ENCODE data around the gene FDX1. TPM values are rescaled to one million over a fixed set of nuclear protein-coding genes. Genes with fewer than 3 reads are reported as not detected.

Gene FDX1
- total and polyA plus RNA-seq, 7 experiments from 2014 or later, result 7.7 to 18.5 (median 10.9) TPM

DNA sequence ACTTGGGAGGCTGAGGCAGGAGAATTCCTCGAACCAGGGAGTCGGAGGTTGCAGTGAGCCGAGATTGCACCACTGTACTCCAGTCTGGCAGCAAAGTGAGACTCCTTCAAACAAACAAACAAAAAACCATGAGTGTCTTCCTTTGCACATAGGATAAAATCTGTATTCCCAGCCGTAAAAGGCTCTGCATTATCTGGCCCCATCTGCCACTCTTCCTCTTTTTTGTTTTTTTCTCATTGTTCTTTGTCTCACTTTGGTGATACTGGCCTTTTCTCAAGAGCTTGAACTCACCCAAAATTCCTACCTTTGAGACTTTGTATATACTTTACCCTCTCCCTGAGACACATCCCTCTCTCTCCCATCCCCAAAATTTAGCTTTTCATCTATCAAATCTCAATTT, 17.6 kb downstream of the FDX1 start:
- Histone ChIP-seq H3K36me3 (ENCODE audit: control insufficient read depth in 2 of 3, insufficient read depth in 3 of 3, low read length in 3 of 3) (peaks cover 0 to 5% (median 0%) of the 10 kb centered on the region in 3 experiments), H3K9me3 (ENCODE audit: control insufficient read depth in 2 of 3, low read length in 3 of 3) (no peaks in the 10 kb centered on the region), H3K4me3 (ENCODE audit: low read length) (no peak overlapping the region), H3K27me3 (ENCODE audit: control insufficient read depth in 2 of 2, insufficient read depth in 2 of 2, low read length in 2 of 2) (no peaks in the 10 kb centered on the region), H3K4me1 (ENCODE audit: control insufficient read depth in 2 of 2, insufficient read depth in 2 of 2, low read length in 2 of 2) (no peaks in the 10 kb centered on the region), H3K27ac (ENCODE audit: low read depth, low read length) (no peak overlapping the region)
- ATAC-seq (no peak), DNase-seq (no peak)
- Mint-ChIP-seq H3K4me3 (no peak overlapping the region), H3K9me3 (peaks cover 0 to 4% (median 0%) of the 10 kb centered on the region in 11 donors), H3K36me3 (peaks cover 12 to 28% (median 26%) of the 10 kb centered on the region in 5 donors), H3K27me3 (no peaks in the 10 kb centered on the region), H3K4me1 (peaks cover 19 to 40% (median 33%) of the 10 kb centered on the region in 7 donors), H3K27ac (peak overlapping the region in 1 of 9 donors; percentile 21)
- intact Hi-C loops (cut with micrococcal nuclease), result loop anchor here in 1 of 2 donors (5.0 kb wide), 1 partner anchor 1000 kb away; no protein-coding TSS in a partner anchor
- POLR2A ChIA-PET, result interaction anchor here (0.6 kb wide), 1 partner anchor 1738 kb away, joined by 3 read pairs; no protein-coding TSS in a partner anchor
- CTCF ChIA-PET, result interaction anchor here (0.7 to 1.5 kb wide), 4 partner anchors 18 to 999 kb away, joined by 3 to 5 read pairs (median 3); no protein-coding TSS in a partner anchor

DNA sequence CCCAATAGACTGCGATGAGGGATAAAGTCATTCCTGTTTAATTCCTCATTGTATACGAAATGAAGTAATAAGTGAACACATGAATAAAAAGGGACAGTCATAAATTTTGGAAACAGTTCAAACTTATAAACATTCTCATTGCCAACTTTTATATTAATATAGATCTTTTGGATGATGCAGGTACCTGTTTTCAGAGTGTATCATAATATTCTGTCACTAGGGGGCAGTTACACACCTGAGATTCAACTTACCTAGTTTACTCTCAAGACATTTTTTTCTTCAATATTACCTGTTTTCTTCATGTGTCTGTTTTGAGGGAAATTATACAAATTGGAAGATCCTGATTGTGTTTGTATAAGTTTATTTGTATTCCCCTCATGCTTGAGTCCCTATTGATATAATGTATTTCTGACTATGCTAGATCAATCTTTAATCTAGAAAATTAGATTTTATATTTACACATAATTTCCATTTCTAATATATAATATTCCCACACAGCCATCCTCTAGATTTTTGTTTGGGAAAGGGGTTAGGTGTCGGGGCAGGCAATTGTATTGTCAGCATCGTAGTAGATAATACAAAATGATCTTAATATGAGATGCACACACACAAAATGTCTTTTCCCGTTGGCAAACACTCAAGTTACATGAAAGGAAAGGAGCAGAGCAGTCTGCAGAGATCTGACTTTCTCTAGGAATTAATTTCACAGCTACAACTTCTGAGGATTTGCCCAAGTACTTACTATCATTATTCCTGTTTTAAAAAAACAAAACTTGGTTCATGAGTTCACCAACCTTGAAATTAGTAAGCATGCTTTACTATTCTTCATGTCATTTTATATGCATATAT, 18.4 kb downstream of the FDX1 start:
- ChIA-PET POLR2A (interaction anchor here (0.6 to 0.7 kb wide), 2 partner anchors 796 to 1738 kb away, joined by 3 to 4 read pairs; no protein-coding TSS in a partner anchor), CTCF (interaction anchor here (0.9 to 1.5 kb wide), 2 partner anchors 19 to 782 kb away, joined by 3 to 5 read pairs; no protein-coding TSS in a partner anchor)
- no peaks in the 10 kb centered on the region for H3K27me3 Mint-ChIP-seq
- peaks cover 6 to 27% (median 21%) of the 10 kb centered on the region in 5 donors for H3K36me3 Mint-ChIP-seq
- ATAC-seq, result peak; percentile 36
- peak in 3 of 9 donors; percentile 29 to 34 (median 31) for DNase-seq
- Histone ChIP-seq H3K4me1 (ENCODE audit: control insufficient read depth in 2 of 2, insufficient read depth in 2 of 2, low read length in 2 of 2) (no peaks in the 10 kb centered on the region), H3K27me3 (ENCODE audit: control insufficient read depth in 2 of 2, insufficient read depth in 2 of 2, low read length in 2 of 2) (no peaks in the 10 kb centered on the region), H3K36me3 (ENCODE audit: control insufficient read depth in 2 of 3, insufficient read depth in 3 of 3, low read length in 3 of 3) (peaks cover 0 to 5% (median 0%) of the 10 kb centered on the region in 3 experiments), H3K27ac (ENCODE audit: low read depth, low read length) (no peak overlapping the region), H3K9me3 (ENCODE audit: control insufficient read depth in 2 of 3, low read length in 3 of 3) (no peaks in the 10 kb centered on the region), H3K4me3 (ENCODE audit: low read length) (no peak overlapping the region)
- H3K4me3 Mint-ChIP-seq, result no peak overlapping the region
- no peak overlapping the region for H3K27ac Mint-ChIP-seq
- peaks cover 0 to 6% (median 0%) of the 10 kb centered on the region in 11 donors for H3K9me3 Mint-ChIP-seq
- intact Hi-C loops (cut with micrococcal nuclease), result loop anchor here (1.0 to 5.0 kb wide), 2 partner anchors 782 to 999 kb away; no protein-coding TSS in a partner anchor
- H3K4me1 Mint-ChIP-seq, result peaks cover 22 to 37% (median 33%) of the 10 kb centered on the region in 7 donors

DNA sequence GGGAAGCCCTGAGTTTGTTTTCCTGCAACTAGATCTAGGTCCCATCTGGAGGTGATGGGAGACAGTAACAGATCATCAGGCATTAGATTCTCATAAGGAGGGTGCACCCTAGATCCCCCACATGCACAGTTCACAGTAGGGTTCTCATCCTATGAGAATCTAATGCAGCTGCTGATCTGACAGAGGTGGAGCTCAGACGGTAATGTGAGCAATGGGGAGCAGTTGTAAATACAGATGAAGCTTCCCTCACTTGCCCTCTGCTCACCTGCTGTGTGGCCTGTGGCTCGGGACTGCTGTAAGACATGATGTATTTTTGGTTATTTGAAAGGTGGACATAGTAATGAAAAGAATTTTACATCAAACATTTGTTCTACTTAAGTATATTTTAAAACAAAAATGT, 20.5 kb downstream of the FDX1 start:
- H3K27ac Mint-ChIP-seq, result no peak overlapping the region
- peaks cover 0 to 6% (median 0%) of the 10 kb centered on the region in 11 donors for H3K9me3 Mint-ChIP-seq
- no peak overlapping the region for H3K4me3 Mint-ChIP-seq
- ChIA-PET POLR2A (no interaction called here), CTCF (no interaction called here)
- no peak for ATAC-seq
- peaks cover 0 to 23% (median 14%) of the 10 kb centered on the region in 5 donors for H3K36me3 Mint-ChIP-seq
- H3K27me3 Mint-ChIP-seq, result no peaks in the 10 kb centered on the region
- H3K4me3 ChIP-seq (ENCODE audit: low read length), result no peak overlapping the region
- DNase-seq, result no peak
- no peaks in the 10 kb centered on the region for H3K9me3 ChIP-seq (ENCODE audit: control insufficient read depth in 2 of 3, low read length in 3 of 3)
- H3K27ac ChIP-seq (ENCODE audit: low read depth, low read length), result no peak overlapping the region
- intact Hi-C loops (cut with micrococcal nuclease), result loop anchor here in 1 of 2 donors (10.0 kb wide), 2 partner anchors 265 to 925 kb away; partner anchors contain the start of genes ARHGAP20 and POU2AF1
- peaks cover 0 to 5% (median 0%) of the 10 kb centered on the region in 3 experiments for H3K36me3 ChIP-seq (ENCODE audit: control insufficient read depth in 2 of 3, insufficient read depth in 3 of 3, low read length in 3 of 3)
- no peaks in the 10 kb centered on the region for H3K27me3 ChIP-seq (ENCODE audit: control insufficient read depth in 2 of 2, insufficient read depth in 2 of 2, low read length in 2 of 2)
- peaks cover 24 to 47% (median 39%) of the 10 kb centered on the region in 7 donors for H3K4me1 Mint-ChIP-seq
- no peaks in the 10 kb centered on the region for H3K4me1 ChIP-seq (ENCODE audit: control insufficient read depth in 2 of 2, insufficient read depth in 2 of 2, low read length in 2 of 2)

DNA sequence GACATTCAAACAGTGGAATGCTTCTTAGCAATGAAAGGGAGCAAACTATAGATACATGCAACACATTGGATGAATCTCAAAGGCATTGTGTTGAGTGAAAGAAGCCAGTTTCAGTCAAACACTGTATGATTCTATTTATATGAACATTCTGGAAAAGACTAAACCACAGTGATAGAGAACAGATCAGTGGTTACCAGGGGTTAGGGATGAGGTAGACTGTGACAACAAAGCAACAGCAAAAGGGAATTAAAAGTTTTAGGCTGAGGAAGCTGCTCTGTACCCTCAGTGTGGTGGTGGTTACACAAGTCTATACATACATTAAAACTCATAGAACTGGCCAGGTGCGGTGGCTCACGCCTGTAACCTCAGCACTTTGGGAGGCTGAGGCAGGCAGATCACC, 23.0 kb downstream of the FDX1 start:
- ChIA-PET CTCF (interaction anchor here (0.6 kb wide), 1 partner anchor 43 kb away, joined by 3 read pairs; no protein-coding TSS in a partner anchor), POLR2A (no interaction called here)
- Mint-ChIP-seq H3K27me3 (no peaks in the 10 kb centered on the region), H3K27ac (peak overlapping the region in 1 of 9 donors; percentile 74), H3K4me3 (peak overlapping the region in 1 of 10 donors; percentile 50), H3K9me3 (peaks cover 0 to 6% (median 0%) of the 10 kb centered on the region in 11 donors), H3K4me1 (peaks cover 21 to 56% (median 45%) of the 10 kb centered on the region in 7 donors), H3K36me3 (peaks cover 0 to 28% (median 9%) of the 10 kb centered on the region in 5 donors)
- no peak for DNase-seq
- Histone ChIP-seq H3K9me3 (ENCODE audit: control insufficient read depth in 2 of 3, low read length in 3 of 3) (no peaks in the 10 kb centered on the region), H3K27ac (ENCODE audit: low read depth, low read length) (no peak overlapping the region), H3K27me3 (ENCODE audit: control insufficient read depth in 2 of 2, insufficient read depth in 2 of 2, low read length in 2 of 2) (no peaks in the 10 kb centered on the region), H3K4me3 (ENCODE audit: low read length) (no peak overlapping the region), H3K4me1 (ENCODE audit: control insufficient read depth in 2 of 2, insufficient read depth in 2 of 2, low read length in 2 of 2) (no peaks in the 10 kb centered on the region), H3K36me3 (ENCODE audit: control insufficient read depth in 2 of 3, insufficient read depth in 3 of 3, low read length in 3 of 3) (peaks cover 0 to under 1% (median 0%) of the 10 kb centered on the region in 3 experiments)
- intact Hi-C loops (cut with micrococcal nuclease), result loop anchor here in 1 of 2 donors (10.0 kb wide), 2 partner anchors 262 to 922 kb away; partner anchors contain the start of genes ARHGAP20 and POU2AF1
- ATAC-seq, result no peak

GRCh38 chr11:110453684-110454354, 24.1 kb downstream of the FDX1 start:
- no peak for DNase-seq
- Mint-ChIP-seq H3K4me3 (peak overlapping the region in 1 of 10 donors; percentile 71), H3K9me3 (peaks cover 0 to 6% (median 0%) of the 10 kb centered on the region in 11 donors), H3K4me1 (peaks cover 19 to 54% (median 41%) of the 10 kb centered on the region in 7 donors), H3K27me3 (no peaks in the 10 kb centered on the region), H3K36me3 (peaks cover 0 to 33% (median 11%) of the 10 kb centered on the region in 5 donors), H3K27ac (peak overlapping the region in 1 of 9 donors; percentile 73)
- ATAC-seq, result no peak
- CTCF ChIA-PET, result no interaction called here
- Histone ChIP-seq H3K4me1 (ENCODE audit: control insufficient read depth in 2 of 2, insufficient read depth in 2 of 2, low read length in 2 of 2) (no peaks in the 10 kb centered on the region), H3K4me3 (ENCODE audit: low read length) (no peak overlapping the region), H3K36me3 (ENCODE audit: control insufficient read depth in 2 of 3, insufficient read depth in 3 of 3, low read length in 3 of 3) (peaks cover 0 to 7% (median under 1%) of the 10 kb centered on the region in 3 experiments), H3K9me3 (ENCODE audit: control insufficient read depth in 2 of 3, low read length in 3 of 3) (no peaks in the 10 kb centered on the region), H3K27me3 (ENCODE audit: control insufficient read depth in 2 of 2, insufficient read depth in 2 of 2, low read length in 2 of 2) (no peaks in the 10 kb centered on the region), H3K27ac (ENCODE audit: low read depth, low read length) (no peak overlapping the region)
- POLR2A ChIA-PET, result no interaction called here
- intact Hi-C loops (cut with micrococcal nuclease), result loop anchor here in 1 of 2 donors (10.0 kb wide), 2 partner anchors 261 to 921 kb away; partner anchors contain the start of genes ARHGAP20 and POU2AF1

- intact Hi-C loops (cut with micrococcal nuclease), result loop anchor here in 1 of 2 donors (10.0 kb wide), 2 partner anchors 260 to 920 kb away; partner anchors contain the start of genes ARHGAP20 and POU2AF1
- Mint-ChIP-seq H3K9me3 (peaks cover 0 to 6% (median 0%) of the 10 kb centered on the region in 11 donors), H3K36me3 (peaks cover 0 to 37% (median 13%) of the 10 kb centered on the region in 5 donors), H3K4me3 (no peak overlapping the region), H3K4me1 (peaks cover 19 to 54% (median 41%) of the 10 kb centered on the region in 7 donors), H3K27ac (peak overlapping the region in 1 of 9 donors; percentile 4), H3K27me3 (no peaks in the 10 kb centered on the region)
- ChIA-PET POLR2A (no interaction called here), CTCF (no interaction called here)
- peaks cover 0 to 15% (median 5%) of the 10 kb centered on the region in 3 experiments for H3K36me3 ChIP-seq (ENCODE audit: control insufficient read depth in 2 of 3, insufficient read depth in 3 of 3, low read length in 3 of 3)
- no peaks in the 10 kb centered on the region for H3K4me1 ChIP-seq (ENCODE audit: control insufficient read depth in 2 of 2, insufficient read depth in 2 of 2, low read length in 2 of 2)
- H3K4me3 ChIP-seq (ENCODE audit: low read length), result no peak overlapping the region
- no peak for DNase-seq
- no peaks in the 10 kb centered on the region for H3K27me3 ChIP-seq (ENCODE audit: control insufficient read depth in 2 of 2, insufficient read depth in 2 of 2, low read length in 2 of 2)
- H3K27ac ChIP-seq (ENCODE audit: low read depth, low read length), result no peak overlapping the region
- no peak for ATAC-seq
- H3K9me3 ChIP-seq (ENCODE audit: control insufficient read depth in 2 of 3, low read length in 3 of 3), result no peaks in the 10 kb centered on the region
Measured at GRCh38 chr11:110454609-110455008, 24.9 kb downstream of the FDX1 start.

All from naive thymus-derived CD4-positive, alpha-beta T cell (primary cell).